HG03354 (cell line): ENCODE results near the gene BPIFB4.
"Not testable (repeated sequence)": the region's sequence is repeated elsewhere in the genome, so short reads cannot be mapped to it uniquely, and the experiment has no call there.

Experiments used
- ATAC-seq: cut with Tn5 transposase; IDR thresholded peaks from one replicate; pipeline ENCODE4 v1.9.1; 2021; ENCODE audit warnings: mild to moderate bottlenecking; ENCODE audit not compliant: unreplicated experiment, poor library complexity, severe bottlenecking

The BPIFB4 gene

DNA sequence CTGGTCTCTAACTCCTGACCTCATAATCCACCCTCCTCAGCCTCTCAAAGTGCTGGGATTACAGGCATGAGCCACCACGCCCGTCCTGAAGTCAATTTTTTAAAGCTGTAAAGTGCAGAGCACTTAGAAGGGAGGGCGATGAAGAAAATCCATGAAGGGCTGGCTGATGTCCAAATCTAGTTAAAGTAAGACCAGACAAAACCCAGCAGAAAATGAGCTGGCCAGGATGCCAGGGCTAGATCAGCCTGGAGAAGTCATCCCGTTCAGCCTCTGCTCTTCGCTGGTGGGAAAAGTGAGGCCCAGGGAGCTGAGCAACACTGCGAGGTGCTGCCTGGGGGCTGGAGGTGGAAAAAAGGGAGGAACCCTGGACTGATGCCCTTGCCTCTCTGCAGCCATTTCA lies 3.1 kb downstream of the BPIFB4 start:
- ATAC-seq: no peak

DNA sequence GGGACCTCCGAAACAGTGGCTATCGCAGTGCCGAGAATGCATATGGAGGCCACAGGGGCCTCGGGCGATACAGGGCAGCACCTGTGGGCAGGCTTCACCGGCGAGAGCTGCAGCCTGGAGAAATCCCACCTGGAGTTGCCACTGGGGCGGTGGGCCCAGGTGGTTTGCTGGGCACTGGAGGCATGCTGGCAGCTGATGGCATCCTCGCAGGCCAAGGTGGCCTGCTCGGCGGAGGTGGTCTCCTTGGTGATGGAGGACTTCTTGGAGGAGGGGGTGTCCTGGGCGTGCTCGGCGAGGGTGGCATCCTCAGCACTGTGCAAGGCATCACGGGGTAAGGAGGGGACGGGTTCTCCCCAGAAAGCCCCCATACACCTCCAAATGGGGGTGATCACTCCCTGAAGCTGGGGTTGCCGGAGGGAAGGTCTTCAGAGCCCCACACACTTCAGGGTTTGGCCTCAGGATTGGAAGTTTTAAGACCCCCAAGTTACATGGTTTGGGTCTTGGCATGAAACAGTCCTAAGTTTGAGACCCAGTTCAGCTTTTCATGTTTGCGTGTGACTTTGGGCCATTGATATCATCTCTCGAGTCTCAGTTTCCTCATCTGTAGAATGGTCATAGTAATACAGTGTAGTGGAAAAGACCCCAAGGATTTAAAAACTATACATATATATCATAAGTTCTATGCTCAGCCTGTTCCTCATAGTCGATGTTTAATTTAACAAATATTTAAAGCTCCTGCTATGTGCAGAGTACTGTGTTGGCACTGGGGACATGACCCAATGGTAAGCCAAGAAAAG lies 4.3 kb downstream of the BPIFB4 start:
- ATAC-seq: no peak

DNA sequence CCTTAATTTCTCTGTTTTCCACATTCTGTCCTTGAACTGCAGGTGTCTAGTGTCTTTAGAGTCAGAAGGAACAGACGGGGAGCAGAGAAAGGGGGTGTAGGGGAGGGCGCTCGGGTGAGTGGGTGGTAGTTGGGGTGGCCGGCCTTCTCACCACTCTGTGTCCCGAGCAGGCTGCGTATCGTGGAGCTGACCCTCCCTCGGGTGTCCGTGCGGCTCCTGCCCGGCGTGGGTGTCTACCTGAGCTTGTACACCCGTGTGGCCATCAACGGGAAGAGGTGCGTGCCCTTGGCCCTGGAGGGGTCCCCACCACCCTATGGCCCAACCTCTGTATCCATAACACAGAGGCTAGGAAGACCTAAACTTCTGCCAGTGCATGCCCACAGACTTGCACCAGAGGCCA lies 5.3 kb downstream of the BPIFB4 start:
- no peak for ATAC-seq

DNA sequence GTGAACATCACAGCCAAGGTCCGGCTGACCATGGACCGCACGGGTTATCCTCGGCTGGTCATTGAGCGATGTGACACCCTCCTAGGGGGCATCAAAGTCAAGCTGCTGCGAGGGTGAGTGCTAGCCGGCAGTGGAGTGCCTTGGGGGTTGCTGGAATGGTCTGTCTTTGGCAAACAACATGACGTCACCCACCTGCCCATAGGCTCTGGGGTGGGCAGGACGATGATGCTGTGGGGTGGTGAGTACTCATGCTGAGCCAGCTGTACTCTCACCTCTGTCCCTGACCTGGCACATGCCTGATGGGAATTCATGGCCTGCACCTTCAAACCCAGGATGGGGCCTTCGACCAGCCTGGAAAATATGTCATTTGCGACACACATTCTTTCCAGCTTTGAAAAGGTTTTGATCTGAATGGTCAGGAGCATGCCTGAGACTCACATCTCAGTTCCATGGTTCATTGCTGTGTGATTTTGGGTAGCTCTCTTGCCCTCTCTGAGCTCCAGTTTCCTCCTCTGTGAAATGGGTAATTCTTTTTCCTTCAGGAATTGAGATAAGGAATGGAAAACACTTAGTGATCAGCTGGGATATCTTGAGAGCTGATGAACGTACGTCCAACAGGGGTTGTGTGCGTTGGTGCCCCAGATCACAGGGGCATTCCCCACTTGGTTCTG lies 6.7 kb downstream of the BPIFB4 start:
- ATAC-seq: no peak

DNA sequence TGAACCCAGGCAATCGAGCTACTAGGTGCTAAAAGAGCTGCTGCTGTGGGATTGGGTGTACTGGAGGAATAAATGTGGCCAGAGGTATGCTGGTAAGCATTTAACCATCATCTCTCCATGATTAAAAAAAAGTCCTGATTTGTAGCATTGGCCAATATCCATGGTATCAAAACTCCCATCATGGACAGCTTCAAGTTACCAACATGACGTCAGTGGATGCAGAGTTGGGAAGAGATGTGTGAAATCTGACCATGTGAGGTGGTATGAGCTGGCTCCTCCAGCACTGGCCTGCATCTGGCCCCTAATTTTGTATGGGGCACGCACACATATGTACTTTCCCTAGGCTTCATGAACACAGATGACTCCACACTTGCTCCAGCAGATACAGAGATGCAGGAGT lies 11.7 kb downstream of the BPIFB4 start:
- ATAC-seq: no peak

DNA sequence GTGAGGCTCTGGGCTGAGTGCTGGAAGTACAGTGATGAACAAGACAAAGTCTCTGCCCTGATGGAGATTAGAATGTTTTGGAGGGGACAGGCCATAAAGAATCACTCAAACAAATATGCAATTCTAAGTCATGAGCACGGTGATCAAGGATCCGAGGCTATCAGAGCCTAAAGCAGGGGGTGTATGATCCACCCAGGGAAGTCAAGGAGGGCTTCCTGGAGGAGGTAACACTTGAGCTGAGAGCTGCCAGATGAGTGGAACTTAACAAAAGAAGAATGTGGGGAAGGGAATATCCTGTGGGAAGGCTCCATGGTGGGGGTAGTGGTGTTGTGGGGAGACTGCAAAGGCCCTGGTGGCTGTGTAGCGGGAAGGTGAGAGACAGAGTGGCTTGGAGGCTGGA lies 12.2 kb downstream of the BPIFB4 start:
- ATAC-seq: no peak

DNA sequence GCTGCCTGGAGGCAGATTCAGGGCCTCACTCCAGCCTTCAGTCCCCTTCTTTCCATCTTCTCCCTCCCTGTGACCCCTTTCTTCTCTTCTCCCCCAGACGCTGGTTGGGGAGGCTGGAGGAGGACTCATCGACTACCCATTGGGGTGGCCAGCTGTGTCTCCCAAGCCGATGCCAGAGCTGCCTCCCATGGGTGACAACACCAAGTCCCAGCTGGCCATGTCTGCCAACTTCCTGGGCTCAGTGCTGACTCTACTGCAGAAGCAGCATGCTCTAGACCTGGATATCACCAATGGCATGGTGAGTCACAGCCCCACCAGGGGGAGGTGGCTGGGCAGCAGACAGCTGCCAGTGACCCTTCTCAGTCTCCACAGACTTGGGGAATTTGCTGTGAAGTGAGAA lies 12.9 kb downstream of the BPIFB4 start:
- no peak for ATAC-seq

DNA sequence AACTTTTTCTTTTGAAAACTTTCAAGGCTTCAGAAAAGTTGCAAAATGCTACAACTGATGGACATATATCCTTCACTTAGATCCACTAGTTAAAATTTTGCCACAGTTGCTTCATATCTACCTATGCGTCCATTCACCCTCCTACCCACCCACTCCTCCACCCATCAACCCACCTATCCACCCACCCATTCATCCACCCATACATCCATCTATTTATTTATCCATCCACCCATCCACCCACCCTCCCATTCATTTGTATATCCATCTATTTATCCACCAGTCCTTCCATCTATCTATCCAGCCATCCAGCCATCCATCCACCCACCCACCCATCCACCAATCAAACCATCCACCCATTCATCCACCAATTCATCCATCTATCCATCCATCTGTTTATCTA lies 13.6 kb downstream of the BPIFB4 start:
- no peak for ATAC-seq

DNA sequence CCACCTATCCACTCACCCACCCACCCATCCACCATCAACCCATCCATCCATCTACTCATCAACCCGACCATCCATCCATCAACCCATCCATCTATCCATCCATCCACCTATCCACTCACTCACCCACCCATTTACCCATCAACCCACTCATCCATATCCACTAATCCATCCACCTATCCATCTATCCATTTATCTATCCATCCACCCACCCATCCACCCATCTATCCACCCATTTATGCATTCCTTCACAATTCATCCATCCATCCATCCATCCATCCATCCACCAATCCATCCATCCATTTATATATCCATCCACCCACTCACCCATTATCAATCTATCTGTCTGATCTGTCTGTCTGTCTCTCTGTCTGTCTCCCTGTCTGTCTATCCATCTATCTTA lies 14.1 kb downstream of the BPIFB4 start:
- ATAC-seq: no peak

DNA sequence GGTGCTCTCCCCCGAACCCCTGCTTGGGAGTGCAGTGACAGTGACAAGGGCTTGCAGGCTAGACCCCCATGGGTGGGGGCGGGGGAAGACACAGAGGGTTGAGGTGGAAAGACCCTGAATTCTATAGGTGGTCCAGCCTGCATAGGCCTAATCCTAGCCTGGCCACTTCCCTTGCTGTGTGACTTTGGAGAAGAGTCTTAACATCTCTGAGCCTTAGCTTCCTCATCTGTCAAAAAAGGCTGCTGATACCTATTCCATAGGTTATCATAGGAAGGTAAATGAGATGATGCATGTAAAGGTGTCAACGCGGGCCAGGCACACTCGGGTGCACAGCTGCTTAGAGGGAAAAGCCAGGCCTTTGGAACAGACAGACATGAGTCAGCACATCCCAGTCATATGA lies 15.8 kb downstream of the BPIFB4 start:
- no peak for ATAC-seq

DNA sequence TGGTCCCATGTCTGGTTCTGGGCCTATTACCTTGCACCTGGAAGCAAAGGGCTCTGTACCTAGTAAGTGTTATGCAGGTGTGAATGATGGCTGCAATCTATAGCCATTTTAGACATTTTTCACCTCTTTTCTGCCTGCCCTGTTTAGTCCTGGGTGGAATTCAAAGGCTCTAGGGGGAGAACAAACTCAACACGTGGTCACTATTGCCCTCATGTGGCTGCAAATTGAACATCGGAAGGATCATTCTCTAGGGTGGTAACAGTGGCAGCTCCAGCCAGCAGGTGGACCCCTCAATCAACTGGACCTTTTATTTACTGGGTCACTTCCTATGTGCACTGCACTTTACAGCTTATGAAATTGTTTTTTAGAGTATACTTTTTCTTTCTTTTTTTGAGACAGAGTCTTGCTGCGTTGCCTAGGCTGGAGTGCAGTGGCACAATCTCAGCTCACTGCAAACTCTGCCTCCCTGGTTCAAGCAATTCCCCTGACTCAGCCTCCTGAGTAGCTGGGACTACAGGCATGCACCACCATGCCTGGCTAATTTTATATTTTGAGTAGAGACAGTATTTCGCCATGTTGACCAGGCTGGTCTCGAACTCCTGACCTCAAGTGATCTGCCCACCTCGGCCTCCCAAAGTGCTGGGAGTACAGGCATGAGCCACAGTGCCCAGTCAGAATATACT lies 16.6 kb downstream of the BPIFB4 start:
- not testable (repeated sequence) for ATAC-seq

DNA sequence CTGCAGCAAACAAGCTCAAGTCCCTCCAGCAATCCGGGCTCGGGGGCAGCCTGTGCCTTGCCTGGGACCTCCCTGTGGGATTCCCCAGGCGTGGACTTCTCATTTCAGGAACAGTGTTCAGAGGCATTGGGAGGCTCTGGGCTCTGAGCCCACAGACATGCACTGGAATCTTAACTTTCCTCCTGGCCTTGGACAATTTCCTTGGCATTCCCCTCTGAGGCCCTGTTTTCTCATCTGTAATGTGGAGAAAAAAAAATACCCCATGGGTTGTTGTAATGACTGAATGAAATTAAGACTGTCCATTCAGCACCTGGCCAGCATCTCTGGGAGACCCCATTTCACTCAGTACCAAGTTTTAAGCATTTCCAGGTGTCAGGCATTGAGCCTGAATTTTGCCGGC lies 17.6 kb downstream of the BPIFB4 start:
- no peak for ATAC-seq

DNA sequence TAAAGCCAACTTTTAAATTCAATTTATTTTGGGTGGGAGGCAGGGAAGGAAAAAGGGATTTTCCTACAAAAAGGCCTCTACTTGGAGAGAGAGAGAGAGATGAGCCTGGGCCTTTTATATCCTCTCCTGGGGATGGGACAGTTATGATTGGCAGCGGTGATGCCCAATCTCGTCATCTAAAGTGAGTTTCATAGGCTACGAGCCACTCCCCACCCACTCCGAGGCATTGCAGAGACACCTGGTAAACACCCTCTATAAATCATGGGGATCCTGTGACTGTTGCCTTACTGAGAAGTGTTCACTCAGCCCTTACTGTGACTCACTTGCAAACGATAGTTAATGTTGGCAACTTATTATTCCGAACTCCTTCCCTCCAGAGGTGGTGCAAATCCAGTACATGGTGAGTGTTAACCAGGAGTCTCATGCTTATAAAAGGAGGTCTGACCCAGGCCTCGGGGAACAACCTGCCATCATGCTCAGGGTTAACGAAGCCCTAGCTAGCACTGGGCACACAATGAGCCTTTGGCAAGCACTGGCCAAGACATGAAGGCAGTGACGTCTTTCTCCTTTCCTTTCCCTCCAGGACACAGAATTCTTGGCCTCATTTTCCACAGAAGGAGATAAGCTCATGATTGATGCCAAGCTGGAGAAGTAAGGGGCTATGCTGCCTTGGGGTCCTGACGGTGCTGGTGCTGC lies 20.5 kb downstream of the BPIFB4 start:
- ATAC-seq: no peak

DNA sequence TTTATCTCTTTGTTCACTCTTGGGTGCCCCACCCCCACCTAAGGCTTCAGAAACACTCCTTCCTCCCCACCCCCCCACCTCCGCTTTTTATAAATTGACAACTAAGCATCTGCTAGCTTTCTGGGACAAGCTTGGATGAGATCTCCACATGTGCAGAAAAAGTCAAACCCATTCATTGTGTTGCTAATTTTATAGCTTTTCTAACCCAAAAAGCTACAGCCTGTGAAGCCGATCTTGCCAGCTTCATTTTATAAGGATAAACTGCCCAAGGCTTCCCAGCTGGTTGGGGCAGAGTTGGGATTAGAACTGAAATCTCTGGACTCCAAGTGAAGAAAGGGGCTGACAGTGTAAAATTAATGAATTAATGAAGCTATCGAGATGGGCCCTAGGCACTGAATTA lies 24.1 kb downstream of the BPIFB4 start:
- no peak for ATAC-seq

DNA sequence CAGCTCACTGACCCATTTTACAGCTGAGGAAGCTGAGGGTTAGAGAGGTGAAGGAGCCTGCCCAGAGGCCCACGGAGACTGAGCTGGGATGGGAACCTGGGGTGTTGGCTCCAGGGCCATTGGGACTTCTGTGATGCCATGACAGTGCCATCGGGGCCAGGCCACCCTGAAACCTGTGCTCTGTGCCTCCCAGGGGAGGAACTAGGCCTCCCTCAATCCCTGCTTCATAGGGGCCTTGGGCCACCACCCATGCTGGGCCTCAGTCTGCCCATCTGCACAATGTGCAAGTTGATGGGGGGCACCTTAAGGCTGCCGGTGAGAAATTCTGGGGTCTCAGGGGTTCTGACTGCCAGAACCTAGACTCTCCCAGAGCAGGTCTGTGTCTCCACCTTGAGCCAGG lies 24.9 kb downstream of the BPIFB4 start:
- ATAC-seq: no peak

DNA sequence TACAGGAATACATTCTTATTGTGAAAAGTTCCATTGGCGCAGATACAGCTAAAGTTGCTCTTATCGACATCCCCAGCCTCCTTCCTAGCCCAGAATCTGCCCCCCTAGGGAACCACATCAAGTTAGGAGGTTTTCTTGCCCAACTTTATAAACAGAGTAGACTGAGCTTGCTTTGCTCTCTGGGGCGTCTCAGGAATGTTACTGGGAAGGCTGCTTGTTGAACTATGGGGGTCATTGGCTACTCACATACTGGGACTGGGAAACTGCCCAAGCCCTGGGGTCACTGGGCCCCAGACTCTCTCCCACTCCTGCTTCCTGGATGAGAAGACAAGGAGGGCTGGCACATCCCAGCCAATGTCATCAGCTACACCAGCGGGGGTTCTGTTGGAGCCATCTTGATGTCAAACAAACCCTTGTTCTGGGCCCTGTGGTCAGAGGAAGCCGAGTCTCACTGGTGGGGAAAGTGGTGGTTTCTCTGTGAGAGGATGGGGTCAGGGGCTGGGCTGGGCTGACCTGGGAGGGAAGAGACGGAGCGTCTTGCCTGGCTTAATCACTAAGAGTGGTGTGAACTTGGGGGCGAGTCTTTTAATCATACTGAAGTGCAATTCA lies 26.0 kb downstream of the BPIFB4 start:
- no peak for ATAC-seq

DNA sequence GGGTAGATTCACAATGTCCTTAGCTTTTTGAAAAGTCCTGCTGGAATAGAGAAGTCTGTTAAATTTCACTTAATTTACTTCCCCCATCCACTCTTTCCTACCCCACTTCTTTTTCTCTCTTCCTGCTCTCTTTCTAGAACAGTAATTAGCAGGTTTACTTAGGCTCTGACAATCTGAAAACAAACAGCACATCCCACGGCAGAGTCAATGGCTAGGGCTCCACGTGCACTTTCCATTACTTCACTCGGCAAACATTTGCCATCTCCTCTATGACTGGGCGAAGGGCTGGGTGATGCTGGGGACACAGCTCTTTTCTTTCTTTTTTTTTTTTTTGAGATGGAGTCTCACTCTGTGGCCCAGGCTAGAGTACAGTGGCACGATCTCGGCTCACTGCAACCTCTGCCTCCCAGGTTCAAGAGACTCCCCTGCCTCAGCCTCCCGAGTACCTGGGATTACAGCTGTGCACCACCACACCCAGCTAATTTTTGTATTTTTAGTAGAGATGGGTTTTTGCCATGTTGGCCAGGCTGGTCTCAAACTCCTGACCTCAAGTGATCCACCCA lies 26.7 kb downstream of the BPIFB4 start:
- ATAC-seq: not testable (repeated sequence)

DNA sequence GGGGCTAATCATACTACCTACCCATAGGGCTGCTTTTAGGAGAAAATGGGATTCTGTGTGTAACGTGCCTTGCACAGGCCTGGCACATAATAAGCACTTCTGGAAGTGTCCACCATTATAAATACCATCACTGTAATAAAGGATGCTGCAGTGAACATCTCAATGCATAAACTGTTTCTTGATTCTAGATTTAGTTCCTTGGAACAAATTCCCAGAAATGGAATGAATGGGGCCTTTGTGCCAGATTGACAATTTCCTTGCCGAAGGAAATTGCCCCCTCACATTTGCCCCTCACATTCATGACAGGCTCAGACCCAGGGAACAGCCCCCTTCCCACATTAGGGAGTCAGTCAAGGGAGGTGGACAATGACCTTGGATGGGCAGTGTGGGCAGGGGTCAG lies 29.2 kb downstream of the BPIFB4 start:
- no peak for ATAC-seq

DNA sequence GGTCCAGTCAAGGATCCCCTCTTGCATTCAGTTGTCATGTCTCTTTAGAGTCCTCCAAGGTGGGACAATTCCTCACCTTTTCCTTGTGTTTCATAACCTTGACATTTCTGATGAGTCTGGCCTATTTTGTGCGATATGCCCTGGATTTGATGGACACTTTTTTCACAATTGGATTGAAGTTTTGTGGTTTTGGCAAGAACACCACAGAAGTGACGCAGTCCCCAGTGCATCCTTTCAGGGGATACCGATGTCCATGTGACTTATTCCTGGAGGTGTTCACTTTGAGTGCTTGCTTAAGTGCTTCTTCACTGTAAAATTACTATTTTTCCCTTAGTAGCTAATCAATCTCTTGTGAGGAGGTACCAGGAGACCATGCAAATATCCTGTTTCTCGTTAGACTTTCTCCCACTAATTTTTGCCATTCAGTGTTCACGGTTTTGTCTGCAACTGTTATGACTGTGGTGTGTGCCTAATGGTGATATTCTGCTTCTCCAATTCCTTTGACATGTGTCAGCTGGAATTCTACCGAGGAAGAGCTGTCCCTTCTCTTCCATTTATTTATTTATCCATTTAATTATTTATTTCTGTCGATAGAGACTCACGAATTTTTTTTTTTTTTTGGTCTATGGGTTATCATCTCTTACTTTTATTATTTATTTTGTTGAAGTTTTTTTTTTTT lies 30.8 kb downstream of the BPIFB4 start:
- ATAC-seq: no peak
